MV-4-11 (cell line): Measurements from ENCODE around the gene KDF1.
"Not testable (repeated sequence)": the region's sequence is repeated elsewhere in the genome, so short reads cannot be mapped to it uniquely, and the experiment has no call there.

Source experiments
- DNase-seq: peaks from one replicate; lab custom pipeline; 2025; lab: John Stamatoyannopoulos, UW

The KDF1 gene

DNA sequence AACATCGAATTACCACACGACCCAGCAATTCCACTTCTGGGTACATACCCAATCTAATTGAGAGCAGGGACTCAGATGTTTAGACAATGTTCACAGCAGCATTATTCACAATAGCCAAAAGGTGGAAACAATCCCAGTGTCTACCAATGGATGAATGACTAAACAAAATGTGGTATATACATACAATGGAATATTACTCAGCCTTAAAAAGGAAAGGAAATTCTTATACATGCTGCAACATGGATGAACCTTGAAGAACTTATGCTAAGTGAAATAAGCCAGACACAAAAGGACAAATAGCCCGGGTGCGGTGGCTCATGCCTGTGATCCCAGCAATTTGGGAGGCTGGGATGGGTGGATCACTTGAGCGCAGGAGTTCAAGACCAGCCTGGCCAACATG, 6.9 kb downstream of the KDF1 start:
- DNase-seq: no peak

DNA sequence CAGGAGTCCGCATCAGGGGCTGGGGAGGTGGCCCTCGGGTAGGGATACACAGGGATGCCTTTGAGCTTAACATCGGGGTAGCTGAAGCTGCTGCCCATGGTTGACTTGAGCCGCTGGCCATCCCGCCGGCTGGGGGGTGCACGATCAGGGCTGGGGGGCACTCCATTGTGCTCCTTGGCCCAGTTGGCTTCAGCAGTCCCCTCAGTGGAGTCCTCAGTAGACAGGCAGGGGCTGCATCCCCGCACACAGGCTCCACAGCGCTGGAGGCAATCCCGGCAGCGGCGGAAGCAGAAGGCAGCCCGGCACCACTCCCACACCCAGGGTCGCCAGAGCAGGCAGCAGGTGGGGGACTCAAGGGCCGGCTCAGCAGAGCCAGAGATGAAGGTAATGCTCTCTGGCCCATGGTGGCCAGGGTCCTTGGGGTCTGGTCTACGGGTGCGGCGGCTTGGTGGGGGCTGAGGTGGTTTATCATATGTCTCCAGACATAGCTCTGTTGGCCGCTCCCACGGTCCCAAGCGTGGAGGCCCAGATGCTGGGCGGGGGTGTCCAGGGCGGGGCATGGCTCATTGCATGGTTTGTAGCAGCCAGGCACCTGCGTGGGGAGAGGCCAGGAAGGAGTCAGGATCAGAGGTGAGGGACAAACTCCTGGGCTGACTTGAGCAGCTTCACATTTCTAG, 8.3 kb downstream of the KDF1 start:
- no peak for DNase-seq

GRCh38 chr1:26951216-26951615, 9.1 kb downstream of the KDF1 start:
- no peak for DNase-seq

DNA sequence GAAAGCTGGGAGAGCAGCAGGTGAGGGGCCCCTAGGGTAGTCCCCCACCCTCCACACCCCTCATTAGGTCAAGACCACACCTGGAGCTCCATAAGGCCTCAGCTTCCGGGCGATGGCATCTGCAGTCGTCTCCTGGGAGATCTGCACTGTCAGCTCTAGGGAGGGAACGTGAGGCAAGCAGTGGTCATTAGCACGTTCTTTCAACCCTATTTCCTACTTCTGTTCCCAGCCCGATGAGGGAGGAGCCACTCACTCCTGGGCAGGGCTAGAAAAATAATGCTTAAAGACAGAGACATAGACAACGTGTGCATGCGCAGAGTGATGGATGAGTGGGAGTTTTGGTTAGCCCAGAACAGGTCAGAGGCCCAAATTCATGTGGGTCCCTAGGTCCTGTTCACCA, 9.7 kb downstream of the KDF1 start:
- peak; percentile 16 for DNase-seq

DNA sequence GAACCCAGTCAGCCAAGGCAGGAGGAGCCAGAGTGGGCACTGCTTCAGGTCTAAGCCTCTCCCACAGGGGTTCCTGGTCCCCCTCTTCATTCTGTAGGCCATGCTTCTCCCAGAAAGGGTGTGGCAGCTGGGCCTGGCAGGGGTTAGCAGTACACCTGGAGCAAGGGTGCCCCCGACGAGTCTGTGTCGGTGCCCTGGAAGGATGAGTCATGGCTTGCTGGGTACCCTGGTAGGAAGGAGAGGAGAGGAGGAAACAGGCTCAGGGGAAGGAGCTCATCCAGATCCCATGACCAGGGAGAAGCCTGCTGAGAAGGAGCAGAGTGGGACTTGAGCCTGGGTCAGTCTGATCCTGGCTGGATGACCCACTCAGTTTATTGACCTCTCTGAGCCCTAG, 10.3 kb downstream of the KDF1 start:
- no peak for DNase-seq

GRCh38 chr1:26949266-26949925, 10.9 kb downstream of the KDF1 start:
- DNase-seq: no peak

DNA sequence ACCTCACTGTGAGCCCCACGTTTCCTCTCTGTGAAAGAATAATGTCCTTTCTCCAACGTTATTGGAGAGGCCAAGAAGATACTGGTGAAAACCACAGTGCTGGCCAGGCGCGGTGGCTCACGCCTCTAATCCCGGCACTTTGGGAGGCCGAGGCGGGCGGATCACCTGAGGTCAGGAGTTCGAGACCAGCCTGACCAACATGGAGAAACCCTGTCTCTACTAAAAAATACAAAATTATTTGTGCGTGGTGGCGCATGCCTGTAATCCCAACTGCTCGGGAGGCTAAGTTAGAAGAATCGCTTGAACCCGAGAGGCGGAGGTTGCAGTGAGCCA, 11.6 kb downstream of the KDF1 start:
- not testable (repeated sequence) for DNase-seq

DNA sequence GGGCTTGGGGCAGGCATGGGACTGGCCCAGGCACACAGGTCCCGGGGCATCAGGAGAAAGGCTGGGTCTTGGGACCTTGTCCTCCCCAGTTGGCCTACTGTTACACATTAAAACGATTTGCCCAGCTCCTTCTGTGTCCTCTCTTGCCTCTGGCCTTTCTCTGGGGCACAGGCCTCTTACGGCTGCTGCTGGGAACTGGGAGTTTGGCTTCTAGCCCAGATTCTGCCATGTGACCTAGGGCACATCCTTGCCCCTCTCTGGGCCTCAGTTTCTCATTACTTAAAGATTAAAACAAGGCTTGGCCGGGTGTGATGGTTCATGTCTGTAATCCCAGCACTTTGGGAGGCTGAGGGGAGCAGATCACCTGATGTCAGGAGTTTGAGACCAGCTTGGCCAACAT, 14.0 kb downstream of the KDF1 start:
- no peak for DNase-seq

- no peak for DNase-seq
These were observed 14.5 kb downstream of the KDF1 start for GRCh38 chr1:26945728-26946127.

- no peak for DNase-seq
These were observed 15.1 kb downstream of the KDF1 start for GRCh38 chr1:26945138-26945537.

DNA sequence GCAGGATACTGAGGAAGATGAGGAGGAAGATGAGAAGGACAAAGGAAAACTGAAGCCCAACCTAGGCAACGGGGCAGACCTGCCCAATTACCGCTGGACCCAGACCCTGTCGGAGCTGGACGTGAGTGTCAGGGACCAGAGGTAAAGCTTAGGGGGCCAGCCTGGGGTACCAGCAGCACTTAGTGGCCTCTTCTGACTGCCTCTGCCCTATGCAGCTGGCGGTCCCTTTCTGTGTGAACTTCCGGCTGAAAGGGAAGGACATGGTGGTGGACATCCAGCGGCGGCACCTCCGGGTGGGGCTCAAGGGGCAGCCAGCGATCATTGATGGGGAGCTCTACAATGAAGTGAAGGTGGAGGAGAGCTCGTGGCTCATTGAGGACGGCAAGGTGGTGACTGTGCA, 17.6 kb downstream of the KDF1 start:
- no peak for DNase-seq

DNA sequence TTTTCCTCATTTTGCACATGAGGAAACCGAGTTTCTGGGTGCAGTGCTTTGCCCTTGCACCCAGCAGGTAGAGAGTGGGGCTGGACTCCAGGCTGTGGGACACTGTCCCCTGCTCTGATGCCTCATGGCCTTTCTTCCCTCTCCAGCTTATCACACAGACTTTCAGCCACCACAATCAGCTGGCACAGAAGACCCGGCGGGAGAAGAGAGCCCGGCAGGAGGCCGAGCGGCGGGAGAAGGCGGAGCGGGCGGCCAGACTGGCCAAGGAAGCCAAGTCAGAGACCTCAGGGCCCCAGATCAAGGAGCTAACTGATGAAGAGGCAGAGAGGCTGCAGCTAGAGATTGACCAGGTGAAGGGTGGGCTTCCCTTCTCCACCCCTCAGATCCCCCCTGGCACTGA, 19.0 kb downstream of the KDF1 start:
- DNase-seq: no peak

GRCh38 chr1:26938659-26939025, 21.6 kb downstream of the KDF1 start:
- DNase-seq: no peak

GRCh38 chr1:26938004-26938658, 22.1 kb downstream of the KDF1 start:
- peak; percentile 55 for DNase-seq

GRCh38 chr1:26936823-26937222, 23.4 kb downstream of the KDF1 start:
- no peak for DNase-seq

GRCh38 chr1:26932531-26932930, 27.7 kb downstream of the KDF1 start:
- peak; percentile 95 for DNase-seq

DNA sequence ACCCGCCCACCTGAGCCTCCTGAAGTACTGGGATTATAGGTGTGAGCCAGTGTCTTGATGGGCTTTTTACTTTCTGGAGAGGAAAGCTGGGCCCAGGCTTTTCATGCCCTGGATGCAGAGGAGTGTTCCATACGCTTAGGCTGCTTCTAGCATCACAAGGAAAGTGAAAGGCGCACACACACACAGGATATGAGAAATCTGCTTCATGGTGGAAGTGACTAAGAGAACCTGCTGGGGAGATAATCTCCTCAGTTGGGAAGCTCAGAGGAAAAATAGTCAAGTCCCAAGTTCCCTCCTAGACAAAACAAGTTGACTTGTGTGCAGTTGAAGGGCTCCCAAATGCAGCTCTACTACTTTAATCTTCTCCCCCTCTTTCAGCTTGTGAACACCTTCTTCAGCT, 36.6 kb downstream of the KDF1 start:
- no peak for DNase-seq

DNA sequence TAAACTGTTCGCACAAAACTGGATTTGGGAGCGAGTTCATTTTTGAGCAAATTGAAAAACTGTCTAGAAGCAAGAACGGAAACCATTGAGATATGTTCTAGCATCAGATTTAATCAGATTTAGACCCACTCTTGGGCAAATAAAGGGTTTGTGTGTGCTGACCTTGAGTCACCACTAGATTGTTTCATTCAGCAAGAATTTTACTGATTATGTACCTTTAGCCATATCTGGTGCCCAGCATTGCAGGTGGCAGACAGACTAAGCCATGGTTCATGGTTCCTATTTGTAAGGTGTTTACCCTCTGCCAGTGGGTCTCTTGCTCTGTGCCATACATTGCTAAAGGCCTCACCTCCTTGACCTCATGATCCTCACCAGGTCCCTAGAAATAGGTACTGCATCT, 37.4 kb downstream of the KDF1 start:
- no peak for DNase-seq

- DNase-seq: no peak
These were observed 37.9 kb downstream of the KDF1 start for GRCh38 chr1:26922431-26922729.

DNA sequence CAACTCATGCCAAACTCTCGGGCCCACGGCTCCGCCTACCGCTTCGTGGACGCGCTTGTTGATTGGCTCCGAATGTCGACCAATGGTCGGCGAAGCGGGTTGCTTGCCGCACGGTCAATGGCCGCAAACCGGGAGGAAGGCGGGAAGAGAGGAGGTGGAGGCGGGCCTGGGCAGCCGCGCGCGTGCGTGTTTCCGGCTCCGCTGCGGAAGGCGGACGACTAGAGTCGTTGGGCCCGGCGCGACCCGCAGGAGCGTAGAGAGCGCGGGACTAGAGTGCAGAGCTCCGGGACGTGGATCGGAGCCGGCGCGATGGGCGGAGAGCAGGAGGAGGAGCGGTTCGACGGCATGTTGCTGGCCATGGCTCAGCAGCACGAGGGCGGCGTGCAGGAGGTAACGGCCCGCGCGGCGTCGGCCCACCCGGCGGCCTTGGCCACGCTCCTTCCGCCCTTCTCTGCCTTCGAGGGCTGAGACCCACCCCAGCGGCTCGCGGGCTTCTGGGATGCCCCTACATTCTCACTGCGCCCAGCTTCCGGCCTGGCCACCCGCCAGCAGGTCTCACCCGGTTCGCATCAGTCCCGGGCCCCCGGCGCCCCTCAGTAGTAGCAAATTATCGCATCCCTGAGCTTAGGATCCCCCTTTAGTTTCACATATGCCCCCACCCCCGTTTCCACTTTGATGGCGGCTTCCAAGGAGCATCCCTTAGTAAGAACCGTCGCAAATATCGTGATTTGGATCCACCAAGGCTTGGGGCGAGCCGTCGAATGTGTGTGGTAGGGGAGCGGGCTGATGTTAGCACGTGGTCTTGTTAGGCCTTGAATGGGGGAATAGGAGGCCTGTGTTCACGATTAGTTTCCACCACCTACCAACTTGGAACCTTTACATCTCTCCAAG, 38.5 kb downstream of the KDF1 start, which contains the start of gene NUDC:
Gene NUDC (plus strand): TSS at position 204 of the 891 bp plus-strand sequence. CDS start 106 bp downstream, at position 310.
- peak; percentile 97 for DNase-seq

DNA sequence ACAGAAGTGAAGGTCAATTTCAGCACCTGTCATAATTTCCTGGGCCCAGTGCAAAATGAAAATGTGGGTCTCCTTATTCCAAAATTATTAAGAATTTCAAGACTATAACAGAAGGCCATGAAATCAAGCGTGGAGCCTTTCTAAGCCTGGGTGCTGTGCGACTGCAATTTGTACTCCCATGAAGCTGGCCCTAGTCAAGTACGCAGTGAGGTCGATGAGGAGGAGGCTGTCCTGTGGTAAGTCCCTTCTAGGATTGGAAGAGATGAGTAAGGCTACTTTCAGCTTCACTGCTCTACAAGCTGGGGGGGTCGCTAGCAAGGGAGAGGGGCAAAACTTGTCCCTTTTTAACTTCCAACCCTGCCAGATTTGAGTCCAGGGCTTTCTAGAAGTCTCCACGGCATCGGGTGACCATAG, 39.1 kb downstream of the KDF1 start:
- DNase-seq: no peak

DNA sequence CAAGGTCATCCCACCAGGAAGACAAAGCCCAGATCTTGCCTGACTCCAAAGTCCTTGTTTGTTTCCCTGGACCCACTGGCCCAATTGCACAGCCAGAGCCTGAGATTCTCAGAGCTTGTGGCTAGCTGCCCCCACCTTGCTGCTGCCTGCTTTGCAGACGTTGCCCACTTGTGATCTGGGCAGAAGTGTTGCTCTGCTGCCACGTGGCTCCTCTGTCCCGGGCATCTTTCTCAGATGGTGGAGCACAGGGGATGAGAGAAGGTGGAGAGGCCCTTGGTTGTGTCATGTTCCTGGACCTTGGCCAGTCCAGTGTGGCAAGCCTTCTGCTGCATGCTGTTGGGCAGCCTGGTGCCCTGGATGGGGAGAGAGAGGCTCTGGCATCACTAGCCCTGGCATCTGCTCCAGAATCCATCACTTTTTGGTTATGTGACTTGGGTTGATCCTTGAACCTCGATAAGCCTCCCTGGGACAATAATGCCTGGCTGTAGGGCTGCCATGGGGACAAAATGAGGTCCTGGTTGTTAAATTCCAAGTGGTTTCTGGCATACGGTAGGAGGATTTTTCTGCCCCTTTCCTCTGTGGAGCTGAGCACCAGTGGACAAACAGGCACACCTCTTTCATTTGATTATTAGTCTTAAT, 44.9 kb downstream of the KDF1 start:
- DNase-seq: no peak
